Measurements from ENCODE around the gene LAX1. TPM values are rescaled to one million over a fixed set of nuclear protein-coding genes. Genes with fewer than 3 reads are reported as not detected.

The LAX1 gene
- not detected for polyA plus RNA-seq (2013, experiment 1 of 4)
- polyA plus RNA-seq (2013, experiment 2 of 4) = not detected
- not detected for polyA plus RNA-seq (2013, experiment 3 of 4)
- polyA plus RNA-seq (2013, experiment 4 of 4) = not detected

- Histone ChIP-seq H3K9me3 (ENCODE audit: control insufficient read depth, low read length) (no peaks in the 10 kb centered on the region), H3K4me1 (ENCODE audit: control insufficient read depth, insufficient read depth, low read length) (no peaks in the 10 kb centered on the region)
- 91 to 92% methylated on average over 16 of the region's 16 CpGs for WGBS, 2 experiments
These were observed at the start of gene LAX1 for GRCh38 chr1:203765029-203765837. Gene LAX1, plus strand, starts transcription at chr1:203765183. Its CDS starts 383 bp downstream, at chr1:203765566.

GRCh38 chr1:203717120-203717519 is 47.9 kb upstream of the LAX1 start:
- Histone ChIP-seq H3K27ac (ENCODE audit: insufficient read depth, low read depth, low read length, poor library complexity, severe bottlenecking) (no peak overlapping the region), H3K9me3 (ENCODE audit: control insufficient read depth, low read length) (no peaks in the 10 kb centered on the region), H3K27me3 (ENCODE audit: control insufficient read depth, insufficient read depth, low read length, poor library complexity, severe bottlenecking) (no peaks in the 10 kb centered on the region), H3K4me1 (ENCODE audit: control insufficient read depth, insufficient read depth, low read length) (no peaks in the 10 kb centered on the region), H3K4me3 (ENCODE audit: insufficient read depth, low read depth, low read length) (no peak overlapping the region), H3K36me3 (ENCODE audit: control insufficient read depth, insufficient read depth, low read length) (peaks cover 13% of the 10 kb centered on the region)
- 95 to 100% methylated on average over 3 of the region's 3 CpGs for WGBS, 2 experiments

More at GRCh38 chr1:203765029-203765837, at the start of gene LAX1:
- no peak within 1 kb of the TSS for H3K27ac ChIP-seq (ENCODE audit: insufficient read depth, low read depth, low read length, poor library complexity, severe bottlenecking)
- H3K27me3 ChIP-seq (ENCODE audit: control insufficient read depth, insufficient read depth, low read length, poor library complexity, severe bottlenecking) = no peaks in the 10 kb centered on the region
- H3K36me3 ChIP-seq (ENCODE audit: control insufficient read depth, insufficient read depth, low read length) = no peaks in the 10 kb centered on the region
- no peak within 1 kb of the TSS for H3K4me3 ChIP-seq (ENCODE audit: insufficient read depth, low read depth, low read length)

GRCh38 chr1:203720242-203720641 is 44.7 kb upstream of the LAX1 start:
- H3K27ac ChIP-seq (ENCODE audit: insufficient read depth, low read depth, low read length, poor library complexity, severe bottlenecking) = no peak overlapping the region
- H3K36me3 ChIP-seq (ENCODE audit: control insufficient read depth, insufficient read depth, low read length) = peaks cover 9% of the 10 kb centered on the region
- 82 to 86% methylated on average over 3 of the region's 3 CpGs for WGBS, 2 experiments
- no peaks in the 10 kb centered on the region for H3K4me1 ChIP-seq (ENCODE audit: control insufficient read depth, insufficient read depth, low read length)
- no peaks in the 10 kb centered on the region for H3K27me3 ChIP-seq (ENCODE audit: control insufficient read depth, insufficient read depth, low read length, poor library complexity, severe bottlenecking)
- H3K4me3 ChIP-seq (ENCODE audit: insufficient read depth, low read depth, low read length) = no peak overlapping the region
- H3K9me3 ChIP-seq (ENCODE audit: control insufficient read depth, low read length) = no peaks in the 10 kb centered on the region

GRCh38 chr1:203722909-203723308 is 42.1 kb upstream of the LAX1 start:
- Histone ChIP-seq H3K27me3 (ENCODE audit: control insufficient read depth, insufficient read depth, low read length, poor library complexity, severe bottlenecking) (no peaks in the 10 kb centered on the region), H3K36me3 (ENCODE audit: control insufficient read depth, insufficient read depth, low read length) (peaks cover 16% of the 10 kb centered on the region), H3K27ac (ENCODE audit: insufficient read depth, low read depth, low read length, poor library complexity, severe bottlenecking) (no peak overlapping the region), H3K4me3 (ENCODE audit: insufficient read depth, low read depth, low read length) (no peak overlapping the region), H3K4me1 (ENCODE audit: control insufficient read depth, insufficient read depth, low read length) (no peaks in the 10 kb centered on the region), H3K9me3 (ENCODE audit: control insufficient read depth, low read length) (no peaks in the 10 kb centered on the region)

GRCh38 chr1:203726417-203726867 is 38.5 kb upstream of the LAX1 start:
- 96% methylated on average over 2 of the region's 2 CpGs for WGBS, 2 experiments
- Histone ChIP-seq H3K9me3 (ENCODE audit: control insufficient read depth, low read length) (no peaks in the 10 kb centered on the region), H3K36me3 (ENCODE audit: control insufficient read depth, insufficient read depth, low read length) (peaks cover 16% of the 10 kb centered on the region), H3K4me3 (ENCODE audit: insufficient read depth, low read depth, low read length) (no peak overlapping the region), H3K27me3 (ENCODE audit: control insufficient read depth, insufficient read depth, low read length, poor library complexity, severe bottlenecking) (no peaks in the 10 kb centered on the region), H3K27ac (ENCODE audit: insufficient read depth, low read depth, low read length, poor library complexity, severe bottlenecking) (no peak overlapping the region), H3K4me1 (ENCODE audit: control insufficient read depth, insufficient read depth, low read length) (no peaks in the 10 kb centered on the region)

- 76% methylated on average over 7 of the region's 7 CpGs for WGBS, 2 experiments
- H3K27me3 ChIP-seq (ENCODE audit: control insufficient read depth, insufficient read depth, low read length, poor library complexity, severe bottlenecking) = no peaks in the 10 kb centered on the region
- H3K27ac ChIP-seq (ENCODE audit: insufficient read depth, low read depth, low read length, poor library complexity, severe bottlenecking) = no peak overlapping the region
- H3K9me3 ChIP-seq (ENCODE audit: control insufficient read depth, low read length) = no peaks in the 10 kb centered on the region
- no peaks in the 10 kb centered on the region for H3K36me3 ChIP-seq (ENCODE audit: control insufficient read depth, insufficient read depth, low read length)
- no peaks in the 10 kb centered on the region for H3K4me1 ChIP-seq (ENCODE audit: control insufficient read depth, insufficient read depth, low read length)
- H3K4me3 ChIP-seq (ENCODE audit: insufficient read depth, low read depth, low read length) = no peak overlapping the region
These were observed 31.7 kb upstream of the LAX1 start for GRCh38 chr1:203733009-203733863.

- no peaks in the 10 kb centered on the region for H3K4me1 ChIP-seq (ENCODE audit: control insufficient read depth, insufficient read depth, low read length)
- no peak overlapping the region for H3K27ac ChIP-seq (ENCODE audit: insufficient read depth, low read depth, low read length, poor library complexity, severe bottlenecking)
- H3K4me3 ChIP-seq (ENCODE audit: insufficient read depth, low read depth, low read length) = no peak overlapping the region
- H3K27me3 ChIP-seq (ENCODE audit: control insufficient read depth, insufficient read depth, low read length, poor library complexity, severe bottlenecking) = no peaks in the 10 kb centered on the region
- 83 to 88% methylated on average over 3 of the region's 3 CpGs for WGBS, 2 experiments
- H3K36me3 ChIP-seq (ENCODE audit: control insufficient read depth, insufficient read depth, low read length) = no peaks in the 10 kb centered on the region
- H3K9me3 ChIP-seq (ENCODE audit: control insufficient read depth, low read length) = no peaks in the 10 kb centered on the region
These were observed 22.5 kb upstream of the LAX1 start for GRCh38 chr1:203742436-203742835.

GRCh38 chr1:203743091-203743571 is 21.9 kb upstream of the LAX1 start:
- Histone ChIP-seq H3K27me3 (ENCODE audit: control insufficient read depth, insufficient read depth, low read length, poor library complexity, severe bottlenecking) (no peaks in the 10 kb centered on the region), H3K4me1 (ENCODE audit: control insufficient read depth, insufficient read depth, low read length) (no peaks in the 10 kb centered on the region), H3K4me3 (ENCODE audit: insufficient read depth, low read depth, low read length) (no peak overlapping the region), H3K36me3 (ENCODE audit: control insufficient read depth, insufficient read depth, low read length) (no peaks in the 10 kb centered on the region), H3K27ac (ENCODE audit: insufficient read depth, low read depth, low read length, poor library complexity, severe bottlenecking) (no peak overlapping the region), H3K9me3 (ENCODE audit: control insufficient read depth, low read length) (no peaks in the 10 kb centered on the region)
- WGBS, 2 experiments = 46% methylated on average over 5 of the region's 5 CpGs

GRCh38 chr1:203744075-203744972 is 20.7 kb upstream of the LAX1 start:
- 74 to 78% methylated on average over 9 to 10 of the region's 10 CpGs for WGBS, 2 experiments
- Histone ChIP-seq H3K9me3 (ENCODE audit: control insufficient read depth, low read length) (no peaks in the 10 kb centered on the region), H3K4me1 (ENCODE audit: control insufficient read depth, insufficient read depth, low read length) (no peaks in the 10 kb centered on the region), H3K27ac (ENCODE audit: insufficient read depth, low read depth, low read length, poor library complexity, severe bottlenecking) (no peak overlapping the region), H3K36me3 (ENCODE audit: control insufficient read depth, insufficient read depth, low read length) (no peaks in the 10 kb centered on the region), H3K27me3 (ENCODE audit: control insufficient read depth, insufficient read depth, low read length, poor library complexity, severe bottlenecking) (no peaks in the 10 kb centered on the region), H3K4me3 (ENCODE audit: insufficient read depth, low read depth, low read length) (no peak overlapping the region)
